DOHH2 (cell line): ENCODE results near the gene UNC119B.
A peak's percentile ranks its signal among the peaks of the same experiment; 100 is the strongest.

Experiments
- H3F3A ChIP-seq: fragments of 200-600 bp; sonication (generic), shearing (Covaris generic); 2 replicates; pipeline ENCODE4 v1.6.0; 2016; ENCODE audit warnings: antibody characterized with exemption, mild to moderate bottlenecking; ENCODE audit not compliant: control insufficient read depth, insufficient read depth
- H3K27ac ChIP-seq: fragments of 200-600 bp; sonication (generic); 2 replicates; pipeline ENCODE4 v1.5.1; 2014; ENCODE audit warnings: low read depth, mild to moderate bottlenecking, low read length, moderate library complexity
- H3K27me3 ChIP-seq: fragments of 200-600 bp; sonication (generic); 2 replicates; pipeline ENCODE4 v1.6.1; 2014; ENCODE audit warnings: mild to moderate bottlenecking, low read length, mixed read lengths; ENCODE audit not compliant: control insufficient read depth
- H3K36me3 ChIP-seq: fragments of 200-600 bp; sonication (generic); 2 replicates; pipeline ENCODE4 v1.6.1; 2014; ENCODE audit warnings: mild to moderate bottlenecking, low read length, moderate library complexity, mixed read lengths; ENCODE audit not compliant: control insufficient read depth
- H3K4me1 ChIP-seq: fragments of 200-600 bp; sonication (generic); 2 replicates; pipeline ENCODE4 v1.6.1; 2014; ENCODE audit warnings: mild to moderate bottlenecking, low read length, mixed read lengths; ENCODE audit not compliant: control insufficient read depth
- H3K4me2 ChIP-seq: fragments of 200-600 bp; sonication (generic); 2 replicates; pipeline ENCODE4 v1.6.0; 2014; ENCODE audit warnings: mild to moderate bottlenecking, low read length, moderate library complexity
- H3K4me3 ChIP-seq: fragments of 200-600 bp; sonication (generic); 2 replicates; pipeline ENCODE4 v1.5.1; 2014; ENCODE audit warnings: mild to moderate bottlenecking, low read length, mixed read lengths
- H3K79me2 ChIP-seq: fragments of 200-600 bp; sonication (generic); 2 replicates; pipeline ENCODE4 v1.6.1; 2014; ENCODE audit warnings: mild to moderate bottlenecking, low read length, mixed read lengths; ENCODE audit not compliant: control insufficient read depth
- H3K9me2 ChIP-seq: fragments of 200-600 bp; sonication (generic); replicated peaks from 2 replicates; pipeline ENCODE4 v1.6.1; 2014; ENCODE audit warnings: mild to moderate bottlenecking, low read length, mixed read lengths; ENCODE audit not compliant: control insufficient read depth
- H3K9me3 ChIP-seq: fragments of 200-600 bp; sonication (generic); 2 replicates; pipeline ENCODE4 v1.6.1; 2014; ENCODE audit warnings: antibody characterized with exemption, low read length, mixed read lengths; ENCODE audit not compliant: control insufficient read depth, insufficient read depth
- H4K20me1 ChIP-seq: fragments of 200-600 bp; sonication (generic); 2 replicates; pipeline ENCODE4 v1.6.0; 2014; ENCODE audit warnings: low read depth, mild to moderate bottlenecking, antibody characterized with exemption, low read length, moderate library complexity; ENCODE audit not compliant: control insufficient read depth, insufficient read depth
- EZH2phosphoT487 ChIP-seq: fragments of 200-600 bp; sonication (generic); IDR thresholded peaks from 2 replicates; pipeline ENCODE4 v1.6.1; 2017; ENCODE audit warnings: borderline replicate concordance, mild to moderate bottlenecking, antibody characterized with exemption, low read length, moderate library complexity, mixed read lengths
- TF ChIP-seq, protein P1 (sequence below): fragments of 200-600 bp; sonication (generic); IDR thresholded peaks from one replicate; pipeline ENCODE4 v1.5.1; 2014; ENCODE audit warnings: antibody characterized with exemption, mild to moderate bottlenecking, low read depth, low read length; ENCODE audit not compliant: poor library complexity, severe bottlenecking

UNC119B gene

DNA sequence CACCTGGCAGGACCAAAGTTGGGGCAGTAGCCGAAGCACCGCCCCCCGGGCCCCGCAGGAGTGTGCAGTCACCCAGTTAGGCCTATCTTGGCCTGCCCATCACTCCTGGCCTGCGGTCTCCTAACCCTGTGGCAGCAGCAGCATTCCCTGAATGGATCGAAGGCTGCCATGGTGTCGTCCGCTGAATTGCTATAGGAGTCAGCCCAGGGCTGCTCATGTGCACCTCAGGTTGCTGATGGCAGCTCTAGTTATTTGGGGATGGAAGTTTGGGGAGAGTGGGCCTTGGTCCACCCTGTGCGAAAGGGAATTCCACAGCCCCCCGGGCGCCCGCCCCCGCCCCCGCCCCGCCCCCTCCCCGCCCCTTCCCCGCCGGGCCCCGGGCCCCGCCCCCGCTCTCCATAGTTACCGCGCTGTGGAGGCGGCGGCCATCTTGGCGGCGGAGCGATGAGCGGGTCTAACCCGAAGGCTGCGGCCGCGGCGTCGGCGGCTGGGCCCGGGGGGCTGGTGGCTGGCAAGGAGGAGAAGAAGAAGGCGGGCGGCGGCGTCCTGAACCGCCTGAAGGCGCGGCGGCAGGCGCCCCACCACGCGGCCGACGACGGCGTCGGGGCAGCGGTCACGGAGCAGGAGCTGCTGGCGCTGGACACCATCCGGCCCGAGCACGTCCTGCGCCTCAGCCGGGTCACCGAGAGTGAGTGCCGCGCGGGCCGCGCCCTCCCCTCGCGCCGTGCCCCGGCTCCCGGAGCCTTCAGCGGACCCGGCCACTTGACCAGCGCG lies at the start of gene UNC119B:
Gene UNC119B (plus strand): TSS at position 428 of the 774 bp plus-strand sequence. CDS start 17 bp downstream, at position 445.
- Histone ChIP-seq H4K20me1 (no peaks in the 10 kb centered on the region), H3K4me3 (peak within 1 kb of the TSS; percentile 84), H3F3A (peaks cover 27% of the 10 kb centered on the region), H3K79me2 (peaks cover 17% of the 10 kb centered on the region), H3K9me3 (no peaks in the 10 kb centered on the region), H3K36me3 (peaks cover 32% of the 10 kb centered on the region), H3K4me1 (peaks cover 30% of the 10 kb centered on the region), H3K9me2 (no peaks in the 10 kb centered on the region), H3K4me2 (peak within 1 kb of the TSS; percentile 94), H3K27ac (no peak within 1 kb of the TSS), H3K27me3 (no peaks in the 10 kb centered on the region)
- TF ChIP-seq EZH2phosphoT487 = no peak
- TF ChIP-seq, protein P1, sequence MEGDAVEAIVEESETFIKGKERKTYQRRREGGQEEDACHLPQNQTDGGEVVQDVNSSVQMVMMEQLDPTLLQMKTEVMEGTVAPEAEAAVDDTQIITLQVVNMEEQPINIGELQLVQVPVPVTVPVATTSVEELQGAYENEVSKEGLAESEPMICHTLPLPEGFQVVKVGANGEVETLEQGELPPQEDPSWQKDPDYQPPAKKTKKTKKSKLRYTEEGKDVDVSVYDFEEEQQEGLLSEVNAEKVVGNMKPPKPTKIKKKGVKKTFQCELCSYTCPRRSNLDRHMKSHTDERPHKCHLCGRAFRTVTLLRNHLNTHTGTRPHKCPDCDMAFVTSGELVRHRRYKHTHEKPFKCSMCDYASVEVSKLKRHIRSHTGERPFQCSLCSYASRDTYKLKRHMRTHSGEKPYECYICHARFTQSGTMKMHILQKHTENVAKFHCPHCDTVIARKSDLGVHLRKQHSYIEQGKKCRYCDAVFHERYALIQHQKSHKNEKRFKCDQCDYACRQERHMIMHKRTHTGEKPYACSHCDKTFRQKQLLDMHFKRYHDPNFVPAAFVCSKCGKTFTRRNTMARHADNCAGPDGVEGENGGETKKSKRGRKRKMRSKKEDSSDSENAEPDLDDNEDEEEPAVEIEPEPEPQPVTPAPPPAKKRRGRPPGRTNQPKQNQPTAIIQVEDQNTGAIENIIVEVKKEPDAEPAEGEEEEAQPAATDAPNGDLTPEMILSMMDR = no peak

DNA sequence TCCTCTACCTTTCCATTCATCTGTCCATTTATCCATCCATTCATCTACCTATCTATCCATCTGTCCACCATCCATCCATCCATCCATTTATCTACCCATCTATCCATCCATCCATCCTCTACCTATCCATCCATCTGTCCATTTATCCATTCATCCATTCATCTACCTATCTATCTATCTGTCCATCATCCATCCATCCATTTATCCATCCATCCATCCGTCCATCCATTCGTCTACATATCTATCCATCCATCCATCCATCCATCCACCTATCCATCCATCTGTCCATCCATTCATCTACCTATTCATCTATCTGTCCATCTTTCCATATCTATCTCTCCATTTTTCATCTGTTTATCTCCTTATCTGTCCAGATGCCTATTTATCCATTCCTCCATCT lies 48.8 kb upstream of the UNC119B start:
- no peaks in the 10 kb centered on the region for H3K9me2 ChIP-seq
- H3K9me3 ChIP-seq = no peaks in the 10 kb centered on the region
- peaks cover 11% of the 10 kb centered on the region for H3K4me1 ChIP-seq
- H3K4me2 ChIP-seq = no peak overlapping the region
- H3K27me3 ChIP-seq = 0 out of 2 replicates have a peak, but pooled peaks cover 4% of the 10 kb centered on the region
- TF ChIP-seq, protein P1 = no peak
- TF ChIP-seq EZH2phosphoT487 = no peak
- H3K36me3 ChIP-seq = no peaks in the 10 kb centered on the region
- H3F3A ChIP-seq = no peaks in the 10 kb centered on the region
- H3K4me3 ChIP-seq = no peak overlapping the region
- H3K79me2 ChIP-seq = no peaks in the 10 kb centered on the region
- no peak overlapping the region for H3K27ac ChIP-seq
- no peaks in the 10 kb centered on the region for H4K20me1 ChIP-seq

DNA sequence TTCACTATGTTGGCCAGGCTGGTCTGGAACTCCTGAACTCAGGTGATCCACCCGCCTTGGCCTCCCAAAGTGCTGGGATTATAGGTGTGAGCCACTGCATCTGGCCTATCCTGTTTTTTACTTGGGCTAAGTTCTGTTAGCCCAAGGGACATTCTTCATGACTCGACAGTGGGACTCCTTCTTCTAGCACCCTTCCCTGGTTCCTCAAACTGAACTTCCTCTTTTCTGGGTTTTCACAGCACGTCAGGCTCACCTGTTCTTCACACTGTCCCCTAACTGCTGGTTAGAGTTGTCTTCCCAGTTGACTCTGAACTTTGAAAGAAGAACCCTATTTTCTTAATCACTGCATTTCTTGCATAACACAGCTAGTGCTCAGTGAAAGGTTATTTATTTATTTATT lies 47.4 kb upstream of the UNC119B start:
- Histone ChIP-seq H3F3A (no peaks in the 10 kb centered on the region), H3K4me1 (peaks cover 11% of the 10 kb centered on the region), H3K4me3 (no peak overlapping the region), H3K36me3 (no peaks in the 10 kb centered on the region), H3K9me3 (no peaks in the 10 kb centered on the region), H3K27ac (no peak overlapping the region), H3K4me2 (peak overlapping the region; percentile 14; the same call in 1 of the 2 replicates), H3K9me2 (no peaks in the 10 kb centered on the region), H4K20me1 (no peaks in the 10 kb centered on the region), H3K79me2 (no peaks in the 10 kb centered on the region), H3K27me3 (no peaks in the 10 kb centered on the region)
- TF ChIP-seq, protein P1 = no peak
- TF ChIP-seq EZH2phosphoT487 = no peak
